ENCODE measurements around the gene UBC.

DNA sequence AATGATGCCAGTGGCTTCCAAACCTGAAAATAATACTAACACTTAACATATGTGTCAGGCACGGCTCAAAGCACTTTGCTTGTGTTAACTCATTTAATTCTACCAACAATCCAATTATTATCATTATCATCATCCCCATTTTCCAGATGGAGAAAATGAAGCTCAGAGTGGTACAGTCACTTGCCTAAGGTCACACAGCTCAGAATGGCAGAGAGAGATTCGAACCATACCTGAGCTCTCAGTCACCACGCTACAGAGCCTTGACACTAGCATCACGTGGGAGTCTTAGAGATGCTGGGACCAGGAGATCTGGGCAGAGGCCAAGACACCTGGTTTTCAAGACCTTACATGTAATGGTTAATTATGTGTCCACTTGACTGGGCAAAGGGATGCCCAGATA is 40.3 kb upstream of the UBC start:
- TF ChIP-seq EZH2phosphoT487 (IDR thresholded peaks at IDR 0.05; ENCODE audit: low read depth, severe bottlenecking, unreplicated experiment) (no peak), EZH2 (IDR thresholded peaks at IDR 0.05; ENCODE audit: borderline replicate concordance) (no peak)

Data from hepatocyte (in vitro differentiated cells).